Measurements from ENCODE around the gene KAT5. TPM values are rescaled to one million over a fixed set of nuclear protein-coding genes. Genes with fewer than 3 reads are reported as not detected.

The KAT5 gene
- total and polyA plus RNA-seq, 10 of the 15 experiments (the other 5 are each of a cell fraction or from before 2014, with no cell fraction given) = 3.4 to 66.1 (median 46.3) TPM

DNA sequence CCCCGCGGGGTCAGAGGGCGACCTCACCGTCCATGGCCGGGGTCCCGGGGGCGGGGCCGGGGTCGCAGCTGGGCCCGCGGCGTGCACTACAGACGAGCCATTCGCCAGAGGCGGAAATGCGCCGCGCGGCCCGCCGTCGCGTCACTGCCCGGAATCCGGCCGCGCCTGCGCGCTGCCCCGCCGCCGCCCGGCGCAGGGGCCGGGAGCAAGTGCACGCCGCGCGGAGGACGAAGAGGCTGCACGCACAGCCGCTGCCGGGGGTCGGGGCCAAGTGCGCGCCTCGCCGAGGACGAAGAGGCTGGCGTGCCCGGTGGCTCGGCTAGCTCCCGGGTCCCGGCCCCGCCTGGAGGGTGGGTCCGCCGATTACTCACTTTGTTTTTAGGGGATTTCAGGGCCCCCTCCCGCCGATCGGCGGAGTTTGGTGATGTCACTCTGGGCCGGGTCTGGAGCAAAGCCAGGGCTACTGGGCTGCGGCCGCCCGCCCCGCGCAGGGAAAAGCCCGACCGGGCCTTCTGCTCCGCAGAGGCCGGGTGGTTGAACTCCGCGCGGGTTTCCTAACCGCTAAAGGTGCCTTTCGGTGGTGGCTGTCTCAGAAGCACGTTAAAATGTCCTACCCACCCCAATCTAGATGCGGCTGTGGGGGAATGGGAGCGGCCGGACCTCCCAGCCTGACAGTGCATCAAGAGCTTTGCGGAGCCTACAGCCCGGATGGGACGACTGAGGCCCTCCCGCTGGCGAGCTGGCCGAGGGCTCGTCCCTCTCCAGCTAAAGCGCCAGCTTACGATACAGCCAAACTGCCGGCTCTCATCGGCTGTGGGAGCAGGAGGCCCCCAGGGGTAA lies 49.0 kb upstream of the KAT5 start, which contains the start of gene RELA (continued):
- TF ChIP-seq NR2C2 (IDR thresholded peaks at IDR 0.05; ENCODE audit: borderline replicate concordance, control insufficient read depth, insufficient read length, low read depth) = no peak
- TF ChIP-seq, protein P1, sequence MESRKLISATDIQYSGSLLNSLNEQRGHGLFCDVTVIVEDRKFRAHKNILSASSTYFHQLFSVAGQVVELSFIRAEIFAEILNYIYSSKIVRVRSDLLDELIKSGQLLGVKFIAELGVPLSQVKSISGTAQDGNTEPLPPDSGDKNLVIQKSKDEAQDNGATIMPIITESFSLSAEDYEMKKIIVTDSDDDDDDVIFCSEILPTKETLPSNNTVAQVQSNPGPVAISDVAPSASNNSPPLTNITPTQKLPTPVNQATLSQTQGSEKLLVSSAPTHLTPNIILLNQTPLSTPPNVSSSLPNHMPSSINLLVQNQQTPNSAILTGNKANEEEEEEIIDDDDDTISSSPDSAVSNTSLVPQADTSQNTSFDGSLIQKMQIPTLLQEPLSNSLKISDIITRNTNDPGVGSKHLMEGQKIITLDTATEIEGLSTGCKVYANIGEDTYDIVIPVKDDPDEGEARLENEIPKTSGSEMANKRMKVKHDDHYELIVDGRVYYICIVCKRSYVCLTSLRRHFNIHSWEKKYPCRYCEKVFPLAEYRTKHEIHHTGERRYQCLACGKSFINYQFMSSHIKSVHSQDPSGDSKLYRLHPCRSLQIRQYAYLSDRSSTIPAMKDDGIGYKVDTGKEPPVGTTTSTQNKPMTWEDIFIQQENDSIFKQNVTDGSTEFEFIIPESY (IDR thresholded peaks at IDR 0.05) = no peak
- no peak; the same call in 1 of the 2 replicates for TF ChIP-seq POLR2AphosphoS2 (IDR thresholded peaks at IDR 0.05; ENCODE audit: low read depth, low read length)
- TF ChIP-seq TCF3 (IDR thresholded peaks at IDR 0.05; ENCODE audit: borderline replicate concordance, insufficient read depth, low read depth, low read length) = no peak; the same call in 1 of the 2 replicates
- TF ChIP-seq, protein P2, sequence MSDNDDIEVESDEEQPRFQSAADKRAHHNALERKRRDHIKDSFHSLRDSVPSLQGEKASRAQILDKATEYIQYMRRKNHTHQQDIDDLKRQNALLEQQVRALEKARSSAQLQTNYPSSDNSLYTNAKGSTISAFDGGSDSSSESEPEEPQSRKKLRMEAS (IDR thresholded peaks at IDR 0.05; ENCODE audit: low read depth, low read length) = no peak; the same call in 1 of the 2 replicates
- TF ChIP-seq TARDBP (IDR thresholded peaks at IDR 0.05; ENCODE audit: borderline replicate concordance) = no peak
- TF ChIP-seq, protein P3, sequence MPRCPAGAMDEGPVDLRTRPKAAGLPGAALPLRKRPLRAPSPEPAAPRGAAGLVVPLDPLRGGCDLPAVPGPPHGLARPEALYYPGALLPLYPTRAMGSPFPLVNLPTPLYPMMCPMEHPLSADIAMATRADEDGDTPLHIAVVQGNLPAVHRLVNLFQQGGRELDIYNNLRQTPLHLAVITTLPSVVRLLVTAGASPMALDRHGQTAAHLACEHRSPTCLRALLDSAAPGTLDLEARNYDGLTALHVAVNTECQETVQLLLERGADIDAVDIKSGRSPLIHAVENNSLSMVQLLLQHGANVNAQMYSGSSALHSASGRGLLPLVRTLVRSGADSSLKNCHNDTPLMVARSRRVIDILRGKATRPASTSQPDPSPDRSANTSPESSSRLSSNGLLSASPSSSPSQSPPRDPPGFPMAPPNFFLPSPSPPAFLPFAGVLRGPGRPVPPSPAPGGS (IDR thresholded peaks at IDR 0.05; ENCODE audit: borderline replicate concordance, insufficient read depth, low read depth, low read length, poor library complexity, severe bottlenecking) = peak; percentile 5
- no peak for TF ChIP-seq MTA2 (IDR thresholded peaks at IDR 0.05; ENCODE audit: low read depth)
- TF ChIP-seq ZNF217 (IDR thresholded peaks at IDR 0.05) = no peak
- 0 out of 2 replicates have a peak, but pooled peaks have one; percentile 75 for TF ChIP-seq HDGF (IDR thresholded peaks at IDR 0.05)
- peak; percentile 79 for TF ChIP-seq RUNX3 (IDR thresholded peaks at IDR 0.05; ENCODE audit: low read length)
- no peak for TF ChIP-seq BMI1 (IDR thresholded peaks at IDR 0.05; ENCODE audit: borderline replicate concordance)
- TF ChIP-seq PAX8 (IDR thresholded peaks at IDR 0.05) = no peak
- no peak for TF ChIP-seq CHD4 (IDR thresholded peaks at IDR 0.05)
- no peak for TF ChIP-seq MTA3 (IDR thresholded peaks at IDR 0.05; ENCODE audit: borderline replicate concordance, low read length)
- TF ChIP-seq MEF2B (IDR thresholded peaks at IDR 0.05; ENCODE audit: partially characterized antibody, poor library complexity, severe bottlenecking) = no peak
- peak; percentile 90 for TF ChIP-seq JUNB (IDR thresholded peaks at IDR 0.05)
- no peak for TF ChIP-seq SUPT20H (IDR thresholded peaks at IDR 0.05; ENCODE audit: borderline replicate concordance, control insufficient read depth, low read depth, low read length)
- TF ChIP-seq RBBP5 (conservative IDR thresholded peaks at IDR 0.05) = no peak
- no peak for TF ChIP-seq SIX5 (IDR thresholded peaks at IDR 0.05; ENCODE audit: low read depth, low read length, severe bottlenecking)
- TF ChIP-seq BACH1 (IDR thresholded peaks at IDR 0.05; ENCODE audit: borderline replicate concordance) = peak; percentile 58; the same call in 1 of the 2 replicates
- no peak for TF ChIP-seq SMAD5 (IDR thresholded peaks at IDR 0.05; ENCODE audit: low read depth)
- TF ChIP-seq TCF12 (IDR thresholded peaks at IDR 0.05; ENCODE audit: low read depth, low read length) = no peak; the same call in none of the 2 replicates
- TF ChIP-seq CBX3 (IDR thresholded peaks at IDR 0.05; ENCODE audit: borderline replicate concordance, low read depth) = no peak
- TF ChIP-seq, protein P4, sequence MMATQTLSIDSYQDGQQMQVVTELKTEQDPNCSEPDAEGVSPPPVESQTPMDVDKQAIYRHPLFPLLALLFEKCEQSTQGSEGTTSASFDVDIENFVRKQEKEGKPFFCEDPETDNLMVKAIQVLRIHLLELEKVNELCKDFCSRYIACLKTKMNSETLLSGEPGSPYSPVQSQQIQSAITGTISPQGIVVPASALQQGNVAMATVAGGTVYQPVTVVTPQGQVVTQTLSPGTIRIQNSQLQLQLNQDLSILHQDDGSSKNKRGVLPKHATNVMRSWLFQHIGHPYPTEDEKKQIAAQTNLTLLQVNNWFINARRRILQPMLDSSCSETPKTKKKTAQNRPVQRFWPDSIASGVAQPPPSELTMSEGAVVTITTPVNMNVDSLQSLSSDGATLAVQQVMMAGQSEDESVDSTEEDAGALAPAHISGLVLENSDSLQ (IDR thresholded peaks at IDR 0.05) = no peak; the same call in none of the 2 replicates
- TF ChIP-seq MYC (IDR thresholded peaks at IDR 0.05; ENCODE audit: insufficient read depth, insufficient read length, insufficient replicate concordance, low read length, severe bottlenecking) = peak; percentile 69

All from GM12878 (cell line).